ENCODE measurements around the gene KCNJ4.
A peak's percentile ranks its signal among the peaks of the same experiment; 100 is the strongest.

Gene KCNJ4

GRCh38 chr22:38437416-38437815 is 17.6 kb downstream of the KCNJ4 start:
- DNase-seq: no peak
- intact Hi-C loops (cut with DNase I): no loop called here

- intact Hi-C loops (cut with DNase I): no loop called here
- no peak for DNase-seq
Measured at GRCh38 chr22:38436629-38437395, 18.2 kb downstream of the KCNJ4 start.

GRCh38 chr22:38435965-38436364 is 19.0 kb downstream of the KCNJ4 start:
- DNase-seq: no peak
- intact Hi-C loops (cut with DNase I): no loop called here

GRCh38 chr22:38435010-38435409 is 20.0 kb downstream of the KCNJ4 start:
- intact Hi-C loops (cut with DNase I): no loop called here
- no peak for DNase-seq

GRCh38 chr22:38433871-38434270 is 21.1 kb downstream of the KCNJ4 start:
- intact Hi-C loops (cut with DNase I): no loop called here
- DNase-seq: no peak

GRCh38 chr22:38432264-38432663 is 22.7 kb downstream of the KCNJ4 start:
- DNase-seq: no peak
- intact Hi-C loops (cut with DNase I): no loop called here

GRCh38 chr22:38431266-38432010 is 23.6 kb downstream of the KCNJ4 start:
- intact Hi-C loops (cut with DNase I): no loop called here

GRCh38 chr22:38429499-38430068 is 25.4 kb downstream of the KCNJ4 start:
- DNase-seq: peak in 33 of 42 donors; percentile 22 to 75 (median 52)
- intact Hi-C loops (cut with DNase I): no loop called here

More at GRCh38 chr22:38431266-38432010, 23.6 kb downstream of the KCNJ4 start:
- DNase-seq: peak in 1 of 42 donors; percentile 25

- intact Hi-C loops (cut with DNase I): no loop called here
- DNase-seq: no peak
Measured at GRCh38 chr22:38428714-38429113, 26.3 kb downstream of the KCNJ4 start.

- intact Hi-C loops (cut with DNase I): no loop called here
- no peak for DNase-seq
Measured at GRCh38 chr22:38427940-38428339, 27.1 kb downstream of the KCNJ4 start.

- DNase-seq: no peak
- intact Hi-C loops (cut with DNase I): no loop called here
Measured at GRCh38 chr22:38427465-38427864, 27.5 kb downstream of the KCNJ4 start.

- intact Hi-C loops (cut with DNase I): no loop called here
- DNase-seq: no peak
Measured at GRCh38 chr22:38426628-38427027, 28.4 kb downstream of the KCNJ4 start.

- intact Hi-C loops (cut with DNase I): no loop called here
- DNase-seq: no peak
Measured at GRCh38 chr22:38424525-38425080, 30.4 kb downstream of the KCNJ4 start.

GRCh38 chr22:38423512-38424503 is 31.2 kb downstream of the KCNJ4 start:
- intact Hi-C loops (cut with DNase I): no loop called here
- DNase-seq: peak in 2 of 42 donors; percentile 47 to 57

GRCh38 chr22:38422611-38423511 is 32.1 kb downstream of the KCNJ4 start:
- intact Hi-C loops (cut with DNase I): no loop called here
- peak; percentile 48 to 95 (median 82) for DNase-seq

GRCh38 chr22:38420734-38421133 is 34.3 kb downstream of the KCNJ4 start:
- DNase-seq: no peak
- intact Hi-C loops (cut with DNase I): no loop called here

- intact Hi-C loops (cut with DNase I): no loop called here
- no peak for DNase-seq
Measured at GRCh38 chr22:38419858-38420160, 35.2 kb downstream of the KCNJ4 start.

Measured in head of caudate nucleus (tissue), 42 donors.